Right lobe of liver (tissue), 6 donors: Measurements from ENCODE around the gene DIPK1A. TPM values are rescaled to one million over a fixed set of nuclear protein-coding genes. Genes with fewer than 3 reads are reported as not detected.
A peak's percentile ranks its signal among the peaks of the same experiment; 100 is the strongest.
"Not testable (repeated sequence)": the region's sequence is repeated elsewhere in the genome, so short reads cannot be mapped to it uniquely, and the experiment has no call there.

Experiments
- ATAC-seq, 4 donors: fragments of 200-7000 bp; cut with Tn5 transposase; one replicate each; pipeline ENCODE4 v1.9.1; 2020; ENCODE audit warnings: mild to moderate bottlenecking in 4 of 4, moderate library complexity in 4 of 4
- DNase-seq, 3 donors: peaks; one replicate each; pipeline ENCODE4 v3.0.0-alpha.2; 2020
- H3K27ac ChIP-seq, 3 donors: fragments of 200-600 bp; one replicate each; pipeline ENCODE4 v1.8.0; 2022
- H3K27me3 ChIP-seq, 2 donors: fragments of 200-600 bp; one replicate each; pipeline ENCODE4 v1.8.0; 2022
- H3K36me3 ChIP-seq, 4 donors: fragments of 200-600 bp; sonication (generic) in 1 of 4; one replicate each; pipeline versions ENCODE4 v1.5.1 to v1.8.0; 2017 to 2022; ENCODE audit warnings: control low read depth in 1 of 4
- H3K4me1 ChIP-seq, 4 donors: fragments of 200-600 bp; sonication (generic) in 1 of 4; one replicate each; pipeline versions ENCODE4 v1.5.1 to v1.8.0; 2017 to 2022; ENCODE audit warnings: control low read depth in 1 of 4
- H3K4me3 ChIP-seq, 3 donors: fragments of 200-600 bp; one replicate each; pipeline ENCODE4 v1.8.0; 2022
- H3K9me3 ChIP-seq, 4 donors: fragments of 200-600 bp; sonication (generic) in 1 of 4; one replicate each; pipeline versions ENCODE4 v1.5.1 to v1.8.0; 2017 to 2022; ENCODE audit warnings: control low read depth in 1 of 4
- CTCF ChIP-seq, 4 donors: fragments of 200-600 bp in 3 of 4; fragments of 450-650 bp in 1 of 4; IDR thresholded peaks; one replicate each; pipeline versions ENCODE4 v1.5.1 to v1.8.0; 2016 to 2022; ENCODE audit warnings: antibody characterized with exemption in 4 of 4, mild to moderate bottlenecking in 2 of 4
- POLR2A ChIP-seq: fragments of 450-650 bp; IDR thresholded peaks from one replicate; pipeline ENCODE4 v1.6.1; 2017; ENCODE audit warnings: antibody characterized with exemption, mild to moderate bottlenecking
- WGBS: methylation state at CpG from one replicate; pipeline ENCODE4 v1.1.6; 2018; ENCODE audit warnings: low coverage, low lambda C conversion rate; ENCODE audit not compliant: insufficient coverage; ENCODE audit errors: missing lambda C conversion rate; 5-methylcytosine and 5-hydroxymethylcytosine counted together
- intact Hi-C, 2 donors: fragments of 100-400 bp; cut with DNase I; formaldehyde crosslinking; loops; one replicate each; pipeline versions ENCODE4 v1.11.2 to v1.14.1; 2022
- total RNA-seq, 6 experiments: library from RNA; depleted of rRNA in 2 of 6; stranded (reverse); fragments of >200 nt in 2 of 6; fragmentation: NEBNext Ultra II Directional in 3 of 6; extraction: Animal tissue kit (Norgen Biotek cat#: 25700) in 3 of 6; gene quantifications; one replicate each; pipeline versions ENCODE4 v1.1.0 to v1.2.4, GENCODE V29; 2016 to 2023
- donor health status: DM: no; HTN: yes; CAD: no.
- donor health status: DM: no; HTN: no; CAD: no.
- donor health status: DM: no; HTN: no; CAD: no.
- donor health status: DM: no; HTN: yes; CAD: no.
- donor health status: DM: no; HTN: yes; CAD: no.

The DIPK1A gene
- total RNA-seq, 6 experiments from 2014 or later = 10.8 to 25.3 (median 15.1) TPM

- intact Hi-C loops = no loop called here
- no peak overlapping the region for H3K4me3 ChIP-seq
- DNase-seq (no peak), ATAC-seq (peak in 3 of 4 donors; percentile 20 to 50 (median 38))
- H3K36me3 ChIP-seq = no peaks in the 10 kb centered on the region
- TF ChIP-seq POLR2A (no peak), CTCF (IDR thresholded peaks at IDR 0.05) (no peak)
- 61% methylated on average over 8 of the region's 8 CpGs for WGBS
- no peaks in the 10 kb centered on the region for H3K9me3 ChIP-seq
- no peak overlapping the region for H3K27ac ChIP-seq
- no peaks in the 10 kb centered on the region for H3K27me3 ChIP-seq
- H3K4me1 ChIP-seq = no peaks in the 10 kb centered on the region
These were observed 19.7 kb upstream of the DIPK1A start for GRCh38 chr1:92980732-92981647.

- no peaks in the 10 kb centered on the region for H3K27me3 ChIP-seq
- DNase-seq = no peak
- H3K36me3 ChIP-seq = no peaks in the 10 kb centered on the region
- WGBS = 70% methylated on average over 7 of the region's 7 CpGs
- ATAC-seq = peak in 3 of 4 donors; percentile 39 to 67 (median 59)
- H3K4me3 ChIP-seq = no peak overlapping the region
- TF ChIP-seq CTCF (IDR thresholded peaks at IDR 0.05) (no peak), POLR2A (no peak)
- H3K4me1 ChIP-seq = no peaks in the 10 kb centered on the region
- H3K9me3 ChIP-seq = no peaks in the 10 kb centered on the region
- H3K27ac ChIP-seq = no peak overlapping the region
- intact Hi-C loops = no loop called here
These were observed 14.4 kb upstream of the DIPK1A start for GRCh38 chr1:92975551-92976232.

GRCh38 chr1:92974112-92974511 is 12.8 kb upstream of the DIPK1A start:
- H3K27me3 ChIP-seq, H3K9me3 ChIP-seq, H3K36me3 ChIP-seq, intact Hi-C loops, H3K4me3 ChIP-seq, DNase-seq, ATAC-seq, H3K27ac ChIP-seq, H3K4me1 ChIP-seq: not testable (repeated sequence)
- WGBS = 83% methylated on average over 5 of the region's 5 CpGs

- no peak for ATAC-seq
- intact Hi-C loops = no loop called here
- WGBS = 75% methylated on average over 6 of the region's 6 CpGs
These were observed 12.1 kb upstream of the DIPK1A start for GRCh38 chr1:92973203-92973897.

More at GRCh38 chr1:92973203-92973897, 12.1 kb upstream of the DIPK1A start:
- Histone ChIP-seq H3K9me3 (no peaks in the 10 kb centered on the region), H3K4me1 (no peaks in the 10 kb centered on the region), H3K27ac (no peak overlapping the region), H3K36me3 (no peaks in the 10 kb centered on the region), H3K27me3 (no peaks in the 10 kb centered on the region), H3K4me3 (no peak overlapping the region)
- TF ChIP-seq POLR2A = no peak
- no peak for TF ChIP-seq CTCF (IDR thresholded peaks at IDR 0.05)
- DNase-seq = no peak
